ENCODE measurements around the gene DLG1. TPM values are rescaled to one million over a fixed set of nuclear protein-coding genes. Genes with fewer than 3 reads are reported as not detected.

DLG1 gene
- 28.4 and 29.9 TPM in 2 replicates for total RNA-seq

GRCh38 chr3:197298341-197298944 lies at the start of gene DLG1:
Gene DLG1, minus strand, starts transcription at chr3:197298612. Its CDS starts 1,408 bp downstream, at chr3:197297204.

DNA sequence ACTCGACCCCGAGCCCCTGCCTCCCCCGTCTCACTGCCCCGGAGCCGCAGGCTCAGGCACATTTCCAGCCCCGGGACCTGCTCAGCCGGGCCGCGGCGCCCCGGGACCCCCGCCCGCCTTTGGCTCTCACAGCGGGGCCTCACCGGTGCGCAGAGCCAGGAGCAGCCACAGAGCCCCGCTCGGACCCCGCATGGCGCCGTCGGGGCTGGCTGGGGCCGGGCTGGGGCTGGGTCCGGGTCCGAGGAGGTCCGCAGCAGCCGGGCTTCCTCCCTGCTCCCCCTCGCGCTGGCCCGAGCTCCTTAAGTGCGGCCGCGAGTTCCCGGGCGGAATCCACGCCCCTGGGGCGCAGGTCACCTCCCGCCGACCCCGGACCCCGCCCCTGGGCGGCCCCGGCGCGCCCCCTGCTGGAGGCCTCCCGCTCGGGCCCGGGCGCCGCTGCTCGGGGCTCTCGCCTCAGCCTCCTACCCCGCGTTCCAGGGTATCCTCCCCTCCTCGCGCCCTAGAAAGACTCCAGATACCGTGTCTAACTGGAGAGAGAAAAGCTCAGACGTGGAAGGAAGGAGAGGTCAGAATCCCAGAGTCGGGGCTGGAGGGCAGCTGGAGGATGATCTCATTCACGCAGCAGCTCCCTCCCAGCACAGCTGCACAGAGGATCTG lies 268.8 kb downstream of the DLG1 start, which contains the start of gene MELTF:
Gene MELTF, minus strand, starts transcription at position 307 of the 657 bp plus-strand sequence. Its CDS starts 115 bp downstream, at position 192.

